Upper lobe of left lung (tissue), 4 donors: Measurements from ENCODE around the gene CUBN.

Source experiments
- CTCF ChIP-seq, 6 experiments: fragments of 450-650 bp in 4 of 6; fragments of 200-600 bp in 2 of 6; sonication (generic) in 2 of 6; IDR thresholded peaks; one replicate each; pipeline ENCODE4 v1.5.1; 2016 to 2019; ENCODE audit warnings: antibody characterized with exemption in 6 of 6
- POLR2A ChIP-seq, 4 donors: fragments of 450-650 bp; IDR thresholded peaks; one replicate each; pipeline ENCODE4 v1.5.1; 2016 to 2017; ENCODE audit warnings: antibody characterized with exemption in 4 of 4, mild to moderate bottlenecking in 2 of 4
- POLR2AphosphoS5 ChIP-seq, 2 donors: sonication (generic); formaldehyde crosslinking; IDR thresholded peaks; one replicate each; pipeline ENCODE4 v1.5.1; 2017; ENCODE audit warnings: antibody characterized with exemption in 2 of 2

- TF ChIP-seq POLR2AphosphoS5 (IDR thresholded peaks at IDR 0.05) (no peak), POLR2A (IDR thresholded peaks at IDR 0.05) (no peak), CTCF (IDR thresholded peaks at IDR 0.05) (no peak)
Observed at GRCh38 chr10:16811292-16811691, 318.3 kb downstream of the CUBN start.
